HG03342 (cell line): Measurements from ENCODE around the gene CFAP58.

Experiments
- ATAC-seq: cut with Tn5 transposase; IDR thresholded peaks from one replicate; pipeline ENCODE4 v1.9.1; 2021; ENCODE audit warnings: mild to moderate bottlenecking, moderate library complexity; ENCODE audit not compliant: unreplicated experiment

CFAP58 gene

GRCh38 chr10:104472957-104473745 lies 119.5 kb downstream of the CFAP58 start:
- ATAC-seq, result no peak

- ATAC-seq, result no peak
Observed at GRCh38 chr10:104478380-104478779, 124.7 kb downstream of the CFAP58 start.

DNA sequence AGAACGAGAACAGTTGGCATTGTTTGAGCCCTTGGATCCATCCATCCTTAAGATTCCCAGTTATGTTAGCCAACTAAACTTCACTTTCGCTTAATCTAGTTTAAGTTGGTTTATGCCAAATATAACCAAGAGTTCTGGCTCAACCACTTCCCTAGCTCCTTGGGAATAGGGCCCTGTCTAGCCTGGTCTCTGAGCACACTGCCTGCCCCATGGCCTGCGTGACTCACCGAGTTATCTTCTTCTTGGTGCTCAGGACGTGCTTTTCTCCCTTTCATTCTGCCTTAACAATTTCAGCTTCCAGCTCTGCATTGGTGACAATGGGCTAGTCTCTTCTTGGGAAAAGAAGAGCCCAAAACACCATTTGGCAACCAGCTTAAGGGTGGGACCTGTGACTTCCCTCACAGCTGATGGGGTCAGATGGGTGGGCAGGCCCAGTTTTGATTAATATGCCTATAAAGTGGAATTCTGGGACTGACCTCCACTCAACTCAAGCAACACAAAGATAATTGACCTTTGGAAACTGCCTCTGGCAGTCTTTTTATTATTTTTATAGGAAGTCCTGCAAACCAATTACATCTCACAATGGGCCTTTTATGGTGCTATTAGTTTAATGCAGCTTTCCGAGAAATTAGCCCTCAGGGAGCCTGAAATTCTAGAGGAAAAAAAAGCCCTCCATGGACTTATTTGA lies 126.4 kb downstream of the CFAP58 start:
- ATAC-seq, result no peak

DNA sequence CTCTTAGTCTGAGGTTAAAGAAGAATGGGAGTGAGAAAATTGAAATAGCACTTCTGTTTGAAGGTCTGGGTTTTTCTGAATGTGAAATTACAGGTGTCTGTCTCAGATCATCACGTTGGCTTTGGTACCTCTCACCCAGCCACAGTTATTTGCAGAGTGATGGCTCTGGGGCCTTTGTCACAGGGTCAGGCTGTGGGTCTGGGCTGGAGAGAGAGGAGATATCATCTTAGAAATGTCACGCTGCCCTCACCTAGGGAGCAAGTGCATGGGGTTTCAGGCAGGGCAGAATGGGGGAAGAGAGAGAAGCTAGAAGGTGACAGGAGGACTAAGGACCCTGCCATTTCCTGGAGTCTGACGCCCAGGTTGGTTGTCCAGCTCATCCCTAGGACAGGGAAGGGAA lies 127.2 kb downstream of the CFAP58 start:
- ATAC-seq, result no peak

DNA sequence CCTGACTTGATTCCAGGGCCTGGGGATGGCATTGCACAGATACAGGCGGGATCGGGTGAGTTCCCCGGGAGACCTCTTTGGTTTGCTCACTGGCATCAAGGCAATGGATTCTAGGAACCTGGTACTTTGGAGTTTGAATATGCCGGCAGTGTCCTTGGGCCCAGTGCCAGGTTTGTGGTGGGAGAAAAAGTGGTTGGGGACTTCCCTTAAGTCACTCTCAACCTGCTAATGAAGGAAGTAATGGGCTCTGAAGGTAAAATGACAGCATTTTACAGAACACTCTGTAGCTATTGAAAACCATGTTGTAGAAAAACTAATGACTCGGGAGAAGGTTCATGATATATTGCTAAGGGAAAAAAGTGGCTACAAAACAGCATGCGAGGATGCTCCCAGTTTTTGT lies 129.9 kb downstream of the CFAP58 start:
- no peak for ATAC-seq

DNA sequence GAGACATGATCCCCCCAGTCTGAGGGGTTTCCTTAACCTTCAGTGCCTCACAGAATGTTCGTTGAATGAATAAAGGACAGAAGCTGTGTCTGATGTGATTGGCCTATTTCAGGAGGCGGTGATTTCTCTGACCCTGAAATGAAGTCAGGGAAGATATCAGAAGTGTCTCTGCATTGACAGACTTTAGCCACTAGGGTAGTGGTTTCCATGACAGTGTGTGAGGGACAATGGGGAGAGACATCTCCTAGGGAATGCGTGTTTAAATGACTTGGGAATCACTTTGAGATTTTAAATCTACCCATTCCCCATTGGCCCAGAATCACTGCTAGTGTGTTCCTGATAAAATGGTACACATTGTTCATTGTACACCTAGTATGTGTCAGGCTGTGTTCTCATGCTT lies 132.0 kb downstream of the CFAP58 start:
- ATAC-seq, result peak; percentile 50

GRCh38 chr10:104486803-104487202 lies 133.2 kb downstream of the CFAP58 start:
- ATAC-seq, result no peak

DNA sequence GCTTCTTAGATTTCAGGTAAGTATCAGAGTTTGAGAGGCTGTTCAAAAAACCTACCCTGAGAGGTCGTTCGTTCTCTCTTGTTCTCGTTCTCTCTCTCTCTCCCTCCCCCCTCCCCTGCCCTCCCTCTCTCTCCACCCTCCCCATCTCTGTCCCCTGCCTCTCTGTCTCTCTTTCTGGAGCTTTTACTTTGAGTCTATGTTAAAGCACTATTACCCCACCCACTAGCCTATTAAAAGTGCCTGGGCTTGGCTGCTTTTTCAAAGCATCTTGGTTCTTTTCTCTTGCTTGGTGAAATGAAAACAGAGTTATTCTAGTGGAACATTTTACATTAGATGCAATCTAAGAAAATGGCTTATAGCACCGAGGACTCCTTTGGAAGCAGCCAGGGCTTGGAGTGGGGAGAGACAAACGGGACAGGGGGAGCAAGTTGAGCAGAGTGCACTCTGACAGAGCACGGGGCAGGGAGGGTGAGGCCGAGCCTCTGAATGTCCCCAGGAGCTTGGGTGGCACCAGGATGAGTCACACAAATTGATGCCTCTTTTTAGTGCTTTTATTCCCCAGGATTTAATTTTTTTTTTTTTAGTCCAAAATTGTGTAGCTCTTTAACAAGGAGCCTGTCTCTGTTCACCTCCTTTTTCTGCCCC lies 134.3 kb downstream of the CFAP58 start:
- no peak for ATAC-seq

DNA sequence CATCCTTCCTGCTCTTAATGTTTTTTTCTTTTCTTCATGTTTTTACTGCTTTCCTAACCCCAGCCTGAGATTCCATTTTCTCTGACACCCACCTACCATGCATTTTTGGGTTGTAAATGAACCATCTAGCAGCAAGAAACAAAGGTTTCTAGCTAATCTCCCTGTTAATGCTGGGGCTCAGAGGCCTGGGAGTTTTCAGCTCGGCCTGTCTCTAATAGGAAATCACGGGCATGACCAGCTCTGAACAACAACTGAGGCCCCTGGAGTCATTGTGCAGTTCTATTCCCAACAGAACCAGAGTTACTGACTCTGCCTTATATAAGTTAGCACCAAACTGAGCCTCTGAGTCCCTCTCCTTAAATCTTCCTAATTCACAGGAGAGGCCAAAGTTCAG lies 134.8 kb downstream of the CFAP58 start:
- ATAC-seq, result no peak

GRCh38 chr10:104492329-104492940 lies 138.8 kb downstream of the CFAP58 start:
- no peak for ATAC-seq

DNA sequence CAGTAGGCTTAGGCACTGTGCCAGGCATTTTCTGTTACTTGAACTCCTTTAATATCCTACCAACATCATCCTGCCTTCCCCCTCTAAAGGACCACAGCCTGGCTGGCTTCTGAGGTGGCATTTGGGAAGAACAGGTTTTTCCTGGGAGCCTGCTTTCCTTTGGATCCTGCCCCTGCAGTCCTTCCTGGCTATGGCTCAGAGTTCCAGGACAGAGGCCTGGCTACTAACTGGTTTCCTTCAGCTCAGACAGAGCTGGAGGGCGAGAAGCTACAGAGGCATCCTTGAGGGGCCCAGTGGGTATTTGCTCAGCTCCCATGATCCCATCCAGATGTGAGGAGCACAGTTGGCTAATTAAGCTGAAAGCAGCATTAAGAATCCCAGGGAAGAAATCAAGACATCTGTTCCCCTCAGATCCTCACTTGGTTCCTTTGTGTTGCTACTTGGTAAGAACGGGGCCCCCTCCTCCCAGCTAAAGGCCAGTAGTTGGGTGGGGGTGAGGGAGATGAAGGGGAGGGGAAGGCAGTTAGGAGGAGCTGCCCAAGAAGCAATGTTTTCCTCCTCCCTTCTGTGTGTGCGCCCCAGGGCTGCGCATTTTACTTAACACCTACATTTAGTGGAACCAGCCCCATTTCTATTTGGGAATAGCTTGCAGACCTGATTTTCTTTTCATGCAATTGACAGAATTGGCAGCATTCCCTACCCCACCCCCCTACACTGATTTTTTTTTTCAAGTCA lies 144.9 kb downstream of the CFAP58 start:
- no peak for ATAC-seq

DNA sequence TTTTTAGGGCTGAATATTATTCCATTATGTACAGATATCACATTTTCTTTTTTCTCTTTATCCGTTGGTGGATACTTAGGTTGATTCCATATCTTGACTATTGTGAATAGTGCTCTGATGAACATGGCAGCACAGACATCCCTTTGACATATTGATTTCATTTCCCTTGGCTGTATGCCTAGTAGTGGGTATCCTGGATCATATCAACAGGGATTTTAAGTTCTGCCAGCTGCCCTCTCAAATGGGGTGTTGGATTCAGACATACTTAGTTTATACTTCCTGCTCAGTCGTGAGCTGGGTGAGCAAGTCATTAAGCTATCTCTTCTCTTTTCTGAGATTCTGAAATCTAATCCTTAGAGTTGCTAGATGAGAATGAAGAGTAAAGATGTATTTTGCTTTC lies 147.8 kb downstream of the CFAP58 start:
- no peak for ATAC-seq

DNA sequence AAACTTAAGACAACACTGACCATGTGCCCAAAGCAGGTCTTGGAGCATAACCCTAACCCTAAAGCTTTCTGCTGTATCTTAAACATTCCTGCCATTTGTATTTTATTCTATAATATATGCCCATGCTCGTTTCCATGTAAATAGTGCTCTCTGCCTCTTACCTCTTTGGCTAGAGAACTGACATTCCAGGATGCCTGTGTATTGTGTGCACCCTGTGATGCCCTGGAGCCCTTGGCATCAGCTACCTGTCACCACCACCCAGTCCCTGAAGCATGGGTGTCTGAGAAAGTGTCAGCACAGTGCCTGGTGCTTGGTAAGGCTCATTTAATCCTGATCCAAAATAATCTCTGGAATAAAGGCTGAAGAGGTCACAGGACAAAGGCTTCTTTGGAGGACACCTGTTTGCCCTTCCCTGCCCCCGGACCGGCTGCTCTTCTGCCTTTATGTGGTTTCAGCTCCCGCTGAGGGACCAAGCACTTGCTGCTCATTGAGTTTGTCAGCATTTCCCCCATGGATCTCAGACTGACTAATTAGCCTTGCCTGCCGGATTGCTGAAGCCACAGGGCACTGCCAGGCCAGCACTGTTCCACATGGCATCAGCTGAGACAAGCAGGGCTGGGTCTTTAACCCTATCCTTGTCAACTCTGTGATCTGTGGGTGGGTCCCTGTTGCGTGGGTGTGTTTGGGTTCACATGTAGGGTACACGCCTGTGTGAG lies 148.4 kb downstream of the CFAP58 start:
- ATAC-seq, result no peak

DNA sequence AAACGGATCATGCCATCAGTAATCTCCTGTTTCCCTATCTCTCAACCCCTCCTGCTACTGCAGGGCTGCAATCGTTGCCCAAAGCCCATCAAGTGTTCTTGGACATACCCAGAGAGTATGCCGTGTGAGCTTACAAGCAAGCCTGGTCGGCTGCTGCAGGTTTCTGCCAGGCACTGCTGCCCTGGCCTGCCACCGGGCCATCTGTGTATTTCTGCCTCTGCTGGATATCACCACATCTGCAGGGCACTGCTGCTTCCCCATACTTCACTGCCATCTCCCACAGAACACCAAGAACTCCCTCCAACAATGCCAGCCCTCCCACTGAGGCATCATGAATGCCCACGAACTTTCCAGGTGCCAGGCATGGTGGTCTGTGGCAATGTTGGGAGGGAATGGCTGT lies 149.3 kb downstream of the CFAP58 start:
- no peak for ATAC-seq
